ENCODE measurements around the gene MOG. TPM values are rescaled to one million over a fixed set of nuclear protein-coding genes. Genes with fewer than 3 reads are reported as not detected.
A peak's percentile ranks its signal among the peaks of the same experiment; 100 is the strongest.
"Not testable (repeated sequence)": the region's sequence is repeated elsewhere in the genome, so short reads cannot be mapped to it uniquely, and the experiment has no call there.

Gene MOG
- total RNA-seq, 2 donors from 2014 or later = 0.16 to 2.4 TPM

DNA sequence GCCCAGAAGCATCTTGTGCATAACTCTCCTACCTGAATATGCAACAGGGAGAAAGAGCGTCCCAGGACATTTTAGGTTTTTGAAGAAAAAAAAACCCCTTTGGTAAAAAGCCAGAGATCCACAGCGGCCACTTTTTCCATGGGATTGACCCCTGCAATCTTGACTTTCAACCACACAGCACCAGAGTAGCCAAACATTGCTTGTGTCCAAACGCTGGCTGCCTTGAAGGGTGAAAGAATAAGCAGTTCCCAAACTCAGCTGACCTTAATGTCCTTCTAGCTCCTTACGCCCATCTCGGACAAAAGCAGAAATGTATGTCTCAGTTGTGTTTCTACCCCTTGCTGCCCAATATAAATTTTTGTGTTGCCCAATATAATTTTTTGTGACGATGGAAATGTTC, 1.2 kb upstream of the MOG start:
- no peaks in the 10 kb centered on the region for H3K27me3 ChIP-seq
- H3K36me3 ChIP-seq = no peaks in the 10 kb centered on the region
- DNase-seq (ENCODE audit: low spot score) = no peak
- peak overlapping the region; percentile 76 to 92 for H3K27ac ChIP-seq
- H3K4me3 ChIP-seq = no peak overlapping the region
- TF ChIP-seq, protein P1, sequence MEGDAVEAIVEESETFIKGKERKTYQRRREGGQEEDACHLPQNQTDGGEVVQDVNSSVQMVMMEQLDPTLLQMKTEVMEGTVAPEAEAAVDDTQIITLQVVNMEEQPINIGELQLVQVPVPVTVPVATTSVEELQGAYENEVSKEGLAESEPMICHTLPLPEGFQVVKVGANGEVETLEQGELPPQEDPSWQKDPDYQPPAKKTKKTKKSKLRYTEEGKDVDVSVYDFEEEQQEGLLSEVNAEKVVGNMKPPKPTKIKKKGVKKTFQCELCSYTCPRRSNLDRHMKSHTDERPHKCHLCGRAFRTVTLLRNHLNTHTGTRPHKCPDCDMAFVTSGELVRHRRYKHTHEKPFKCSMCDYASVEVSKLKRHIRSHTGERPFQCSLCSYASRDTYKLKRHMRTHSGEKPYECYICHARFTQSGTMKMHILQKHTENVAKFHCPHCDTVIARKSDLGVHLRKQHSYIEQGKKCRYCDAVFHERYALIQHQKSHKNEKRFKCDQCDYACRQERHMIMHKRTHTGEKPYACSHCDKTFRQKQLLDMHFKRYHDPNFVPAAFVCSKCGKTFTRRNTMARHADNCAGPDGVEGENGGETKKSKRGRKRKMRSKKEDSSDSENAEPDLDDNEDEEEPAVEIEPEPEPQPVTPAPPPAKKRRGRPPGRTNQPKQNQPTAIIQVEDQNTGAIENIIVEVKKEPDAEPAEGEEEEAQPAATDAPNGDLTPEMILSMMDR (IDR thresholded peaks at IDR 0.05) = no peak
- H3K4me1 ChIP-seq = peaks cover 0 to 25% of the 10 kb centered on the region in 2 donors
- no peaks in the 10 kb centered on the region for H3K9me3 ChIP-seq

DNA sequence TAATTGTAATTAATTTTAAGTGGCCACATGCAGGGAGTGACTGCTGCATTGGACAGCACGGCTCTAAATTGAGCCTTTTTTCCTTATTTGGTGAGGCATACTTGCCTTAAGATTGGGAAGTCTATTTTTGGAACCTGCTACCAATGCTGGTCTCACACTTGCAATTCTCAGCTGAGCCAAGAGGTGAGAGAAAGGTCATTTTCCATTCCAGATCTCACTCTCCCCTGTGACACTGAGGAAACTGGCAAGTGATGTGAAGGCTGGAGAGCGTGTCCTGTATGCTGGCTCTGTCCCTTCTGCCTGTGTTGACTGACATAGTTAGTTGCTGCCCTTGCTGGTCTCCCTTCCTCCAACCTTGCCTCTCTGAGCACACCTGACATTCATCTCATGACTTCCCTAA, 735 bp upstream of the MOG start:
- TF ChIP-seq, protein P1 (IDR thresholded peaks at IDR 0.05) = no peak
- Histone ChIP-seq H3K27me3 (no peaks in the 10 kb centered on the region), H3K9me3 (no peaks in the 10 kb centered on the region), H3K27ac (peak overlapping the region; percentile 76 to 92), H3K4me1 (peaks cover 0 to 25% of the 10 kb centered on the region in 2 donors), H3K36me3 (no peaks in the 10 kb centered on the region), H3K4me3 (no peak overlapping the region)
- no peak for DNase-seq (ENCODE audit: low spot score)

- H3K9me3 ChIP-seq = no peaks in the 10 kb centered on the region
- H3K4me1 ChIP-seq = peaks cover 0 to 10% of the 10 kb centered on the region in 2 donors
- no peak overlapping the region for H3K4me3 ChIP-seq
- no peak overlapping the region for H3K27ac ChIP-seq
- no peaks in the 10 kb centered on the region for H3K36me3 ChIP-seq
- no peak for DNase-seq (ENCODE audit: low spot score)
- H3K27me3 ChIP-seq = no peaks in the 10 kb centered on the region
- TF ChIP-seq, protein P1 (IDR thresholded peaks at IDR 0.05) = no peak
These were observed 4.2 kb downstream of the MOG start for GRCh38 chr6:29661071-29661470.

DNA sequence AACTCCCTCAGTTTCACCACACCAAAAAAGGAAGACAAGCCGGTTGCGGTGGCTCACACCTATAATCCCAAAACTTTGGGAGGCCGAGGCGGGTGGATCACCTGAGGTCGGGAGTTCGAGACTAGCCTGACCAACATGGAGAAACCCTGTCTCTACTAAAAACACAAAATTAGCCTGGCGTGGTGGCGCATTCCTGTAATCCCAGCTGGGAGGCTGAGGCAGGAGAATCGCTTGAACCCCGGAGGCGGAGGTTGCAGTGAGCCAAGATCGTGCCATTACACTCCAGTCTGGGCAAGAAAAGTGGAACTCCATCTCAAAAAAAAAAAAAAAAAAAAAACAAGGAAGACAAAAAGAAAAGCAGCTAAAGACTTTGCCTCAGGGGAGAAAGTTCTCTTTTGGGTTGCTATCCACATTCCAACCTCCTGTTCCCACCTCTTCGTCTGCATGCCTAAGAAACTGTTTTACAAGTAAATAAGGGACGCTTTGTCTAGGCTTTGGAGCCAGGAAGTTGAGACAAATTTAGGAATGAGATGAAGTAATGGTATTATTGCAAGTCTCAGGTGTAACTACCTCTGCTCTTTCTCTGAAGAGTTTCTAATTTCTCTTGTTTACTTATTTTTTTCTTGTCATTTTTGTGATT, 4.7 kb downstream of the MOG start:
- DNase-seq (ENCODE audit: low spot score) = not testable (repeated sequence)

DNA sequence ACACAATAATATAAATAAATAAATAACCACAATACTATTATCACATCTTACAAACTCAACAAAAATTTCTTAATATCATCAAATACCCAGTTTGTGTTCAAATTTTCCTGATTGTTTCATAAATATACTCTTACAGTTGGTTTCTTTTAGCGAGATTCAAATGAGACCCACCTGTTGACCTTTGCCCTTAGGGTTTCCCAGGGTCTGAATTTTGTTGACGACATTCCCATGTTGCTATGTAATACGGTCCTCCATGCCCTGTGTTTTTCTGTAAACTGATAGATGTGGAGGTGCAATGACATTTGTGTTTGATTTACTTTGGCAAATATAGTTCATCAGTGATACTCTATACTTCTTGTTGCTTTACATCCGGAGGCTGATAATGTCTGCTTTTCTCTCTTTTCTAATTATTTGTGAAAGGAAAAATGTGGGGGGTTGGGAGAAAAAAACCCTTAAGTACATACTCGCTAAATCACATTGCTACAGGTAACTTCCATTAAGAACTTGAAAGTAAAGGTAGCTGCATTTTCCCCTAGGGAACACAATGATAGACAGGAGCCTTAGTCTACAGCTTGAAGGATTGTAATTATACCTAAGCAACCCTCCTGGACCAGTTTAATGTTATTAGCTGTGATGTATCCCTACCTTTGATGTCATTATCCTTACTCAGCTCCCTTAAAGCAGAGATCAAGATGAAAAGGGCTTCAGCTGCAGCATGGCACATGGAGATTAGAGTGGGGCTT, 6.6 kb downstream of the MOG start:
- H3K27me3 ChIP-seq = no peaks in the 10 kb centered on the region
- TF ChIP-seq, protein P1 (IDR thresholded peaks at IDR 0.05) = no peak
- H3K9me3 ChIP-seq = no peaks in the 10 kb centered on the region
- H3K4me1 ChIP-seq = no peaks in the 10 kb centered on the region
- H3K36me3 ChIP-seq = no peaks in the 10 kb centered on the region
- no peak overlapping the region for H3K27ac ChIP-seq
- no peak for DNase-seq (ENCODE audit: low spot score)
- no peak overlapping the region for H3K4me3 ChIP-seq

More for the DNA sequence above, 4.7 kb downstream of the MOG start:
- not testable (repeated sequence) for H3K4me1 ChIP-seq, H3K4me3 ChIP-seq, H3K27ac ChIP-seq, H3K36me3 ChIP-seq, H3K9me3 ChIP-seq, H3K27me3 ChIP-seq

- Histone ChIP-seq H3K4me1 (no peaks in the 10 kb centered on the region), H3K36me3 (no peaks in the 10 kb centered on the region), H3K27ac (peak overlapping the region in 1 of 2 donors; percentile 25), H3K27me3 (no peaks in the 10 kb centered on the region), H3K4me3 (no peak overlapping the region), H3K9me3 (no peaks in the 10 kb centered on the region)
- DNase-seq (ENCODE audit: low spot score) = no peak
- TF ChIP-seq, protein P1 (IDR thresholded peaks at IDR 0.05) = no peak
These were observed 9.3 kb downstream of the MOG start for GRCh38 chr6:29665942-29666825.

Data from right atrium auricular region (tissue), 2 donors.